ENCODE measurements around the gene CHAC1. TPM values are rescaled to one million over a fixed set of nuclear protein-coding genes. Genes with fewer than 3 reads are reported as not detected.

Gene CHAC1
- total RNA-seq, 2 donors from 2014 or later = 6.8 to 9.0 TPM

- Mint-ChIP-seq H3K9me3 (peaks cover 1% of the 10 kb centered on the region), H3K27me3 (ENCODE audit: insufficient read depth) (peaks cover 20% of the 10 kb centered on the region), H3K36me3 (ENCODE audit: low read depth) (peaks cover 2% of the 10 kb centered on the region), H3K4me3 (no peak overlapping the region), H3K4me1 (peaks cover 21% of the 10 kb centered on the region), H3K27ac (no peak overlapping the region)
- no peak for DNase-seq
- H3K9me3 ChIP-seq (ENCODE audit: control insufficient read depth, low read length) = no peaks in the 10 kb centered on the region
- no peaks in the 10 kb centered on the region for H3K4me1 ChIP-seq (ENCODE audit: control insufficient read depth, insufficient read depth, low read length)
- no peaks in the 10 kb centered on the region for H3K36me3 ChIP-seq (ENCODE audit: control insufficient read depth, insufficient read depth, low read length)
- no peak for TF ChIP-seq CTCF (conservative IDR thresholded peaks at IDR 0.05)
- H3K27ac ChIP-seq (ENCODE audit: low read depth, low read length) = no peak overlapping the region
- no peak overlapping the region for H3K4me3 ChIP-seq (ENCODE audit: low read length)
- no peak overlapping the region for H3K9ac ChIP-seq (ENCODE audit: extremely low read depth, low read length, poor library complexity, severe bottlenecking)
- WGBS, 2 experiments (ENCODE audit: insufficient coverage in 1 of 2, insufficient read length in 1 of 2) = 86 to 100% methylated on average over 1 to 3 of the region's 4 CpGs
- H3K27me3 ChIP-seq (ENCODE audit: control insufficient read depth, insufficient read depth, low read length, poor library complexity, severe bottlenecking) = no peaks in the 10 kb centered on the region
These were observed 3.8 kb downstream of the CHAC1 start for GRCh38 chr15:40957041-40957555.

GRCh38 chr15:40957581-40958051 lies 4.3 kb downstream of the CHAC1 start:
- H3K27ac ChIP-seq (ENCODE audit: low read depth, low read length) = no peak overlapping the region
- peaks cover 2% of the 10 kb centered on the region for H3K9me3 Mint-ChIP-seq
- no peak overlapping the region for H3K4me3 Mint-ChIP-seq
- H3K27ac Mint-ChIP-seq = peak overlapping the region; percentile 52
- no peak overlapping the region for H3K9ac ChIP-seq (ENCODE audit: extremely low read depth, low read length, poor library complexity, severe bottlenecking)
- H3K27me3 Mint-ChIP-seq (ENCODE audit: insufficient read depth) = peaks cover 20% of the 10 kb centered on the region
- TF ChIP-seq CTCF (conservative IDR thresholded peaks at IDR 0.05) = no peak
- no peak for DNase-seq
- H3K27me3 ChIP-seq (ENCODE audit: control insufficient read depth, insufficient read depth, low read length, poor library complexity, severe bottlenecking) = no peaks in the 10 kb centered on the region
- no peak overlapping the region for H3K4me3 ChIP-seq (ENCODE audit: low read length)
- H3K4me1 ChIP-seq (ENCODE audit: control insufficient read depth, insufficient read depth, low read length) = no peaks in the 10 kb centered on the region
- WGBS, 2 experiments (ENCODE audit: insufficient coverage in 1 of 2, insufficient read length in 1 of 2) = 92 to 95% methylated on average over 7 to 9 of the region's 9 CpGs
- H3K36me3 Mint-ChIP-seq (ENCODE audit: low read depth) = peaks cover 2% of the 10 kb centered on the region
- no peaks in the 10 kb centered on the region for H3K36me3 ChIP-seq (ENCODE audit: control insufficient read depth, insufficient read depth, low read length)
- peaks cover 17% of the 10 kb centered on the region for H3K4me1 Mint-ChIP-seq
- H3K9me3 ChIP-seq (ENCODE audit: control insufficient read depth, low read length) = no peaks in the 10 kb centered on the region

- Mint-ChIP-seq H3K27ac (no peak overlapping the region), H3K4me3 (no peak overlapping the region)
- DNase-seq = no peak
These were observed 4.9 kb downstream of the CHAC1 start for GRCh38 chr15:40958146-40958545.

More at GRCh38 chr15:40958146-40958545, 4.9 kb downstream of the CHAC1 start:
- TF ChIP-seq CTCF (conservative IDR thresholded peaks at IDR 0.05) = no peak
- Histone ChIP-seq H3K9ac (ENCODE audit: extremely low read depth, low read length, poor library complexity, severe bottlenecking) (no peak overlapping the region), H3K4me1 (ENCODE audit: control insufficient read depth, insufficient read depth, low read length) (no peaks in the 10 kb centered on the region), H3K9me3 (ENCODE audit: control insufficient read depth, low read length) (no peaks in the 10 kb centered on the region), H3K27me3 (ENCODE audit: control insufficient read depth, insufficient read depth, low read length, poor library complexity, severe bottlenecking) (no peaks in the 10 kb centered on the region), H3K4me3 (ENCODE audit: low read length) (no peak overlapping the region), H3K27ac (ENCODE audit: low read depth, low read length) (no peak overlapping the region), H3K36me3 (ENCODE audit: control insufficient read depth, insufficient read depth, low read length) (no peaks in the 10 kb centered on the region)
- peaks cover 2% of the 10 kb centered on the region for H3K36me3 Mint-ChIP-seq (ENCODE audit: low read depth)
- H3K27me3 Mint-ChIP-seq (ENCODE audit: insufficient read depth) = peaks cover 24% of the 10 kb centered on the region
- H3K9me3 Mint-ChIP-seq = peaks cover 5% of the 10 kb centered on the region
- peaks cover 16% of the 10 kb centered on the region for H3K4me1 Mint-ChIP-seq
- 95 to 96% methylated on average over 4 to 6 of the region's 6 CpGs for WGBS, 2 experiments (ENCODE audit: insufficient coverage in 1 of 2, insufficient read length in 1 of 2)

Measured in endodermal cell (in vitro differentiated cells).